Fibroblast of mammary gland (primary cell): ENCODE results near the gene NACA2.

ENCODE experiments used
- DNase-seq: peaks from one replicate; pipeline ENCODE4 v3.0.0-alpha.2; 2010; ENCODE audit warnings: low read depth
- H3K4me3 ChIP-seq: 2 replicates; pipeline ENCODE4 v1.5.1; 2011; ENCODE audit warnings: low read depth, mild to moderate bottlenecking, low read length, moderate library complexity; ENCODE audit not compliant: control insufficient read depth
- CTCF ChIP-seq: conservative IDR thresholded peaks from 2 replicates; pipeline ENCODE4 v1.5.1; 2011; ENCODE audit warnings: low read depth, low read length, inconsistent platforms; ENCODE audit not compliant: control insufficient read depth, insufficient read depth

NACA2 gene

GRCh38 chr17:61591018-61591417 lies at the start of gene NACA2:
TSS of gene NACA2 (minus strand) at chr17:61591219. CDS start at chr17:61591180, 39 bp downstream.
- no peak for TF ChIP-seq CTCF

GRCh38 chr17:61639818-61640217 lies 48.8 kb upstream of the NACA2 start:
- no peak for DNase-seq
- TF ChIP-seq CTCF: no peak
- no peak overlapping the region for H3K4me3 ChIP-seq

More at GRCh38 chr17:61591018-61591417, at the start of gene NACA2:
- H3K4me3 ChIP-seq: no peak within 1 kb of the TSS
- no peak for DNase-seq

GRCh38 chr17:61638087-61638486 lies 47.1 kb upstream of the NACA2 start:
- TF ChIP-seq CTCF: no peak
- no peak for DNase-seq
- H3K4me3 ChIP-seq: no peak overlapping the region

- DNase-seq: peak; percentile 69
- no peak overlapping the region for H3K4me3 ChIP-seq
- TF ChIP-seq CTCF: peak; percentile 92
Measured at GRCh38 chr17:61635913-61636432, 45.0 kb upstream of the NACA2 start.

- DNase-seq: no peak
- no peak for TF ChIP-seq CTCF
- H3K4me3 ChIP-seq: no peak overlapping the region
Measured at GRCh38 chr17:61634942-61635538, 44.0 kb upstream of the NACA2 start.

- no peak overlapping the region for H3K4me3 ChIP-seq
- TF ChIP-seq CTCF: no peak
- no peak for DNase-seq
Measured at GRCh38 chr17:61634011-61634539, 43.1 kb upstream of the NACA2 start.
